Duodenal mucosa (tissue), 2 donors: ENCODE measurements around the gene AP1G2.

Source experiments
- H3K27ac ChIP-seq: one replicate; pipeline ENCODE4 v1.7.0; 2013; ENCODE audit warnings: low read depth, low read length
- H3K27me3 ChIP-seq, 2 donors: one replicate each; pipeline ENCODE4 v1.7.0; 2013; ENCODE audit warnings: low read length in 2 of 2, control low read depth in 1 of 2; ENCODE audit not compliant: insufficient read depth in 2 of 2, control insufficient read depth in 1 of 2
- H3K36me3 ChIP-seq, 2 donors: one replicate each; pipeline ENCODE4 v1.7.0; 2013; ENCODE audit warnings: low read length in 2 of 2, control low read depth in 1 of 2; ENCODE audit not compliant: insufficient read depth in 2 of 2, control insufficient read depth in 1 of 2
- H3K4me1 ChIP-seq, 2 donors: one replicate each; pipeline ENCODE4 v1.7.0; 2013; ENCODE audit warnings: low read length in 2 of 2, control low read depth in 1 of 2; ENCODE audit not compliant: insufficient read depth in 2 of 2, control insufficient read depth in 1 of 2
- H3K4me3 ChIP-seq, 2 donors: one replicate each; pipeline ENCODE4 v1.7.0; 2013; ENCODE audit warnings: low read length in 2 of 2, low read depth in 1 of 2
- H3K9ac ChIP-seq, 2 donors: one replicate each; pipeline ENCODE4 v1.7.0; 2013; ENCODE audit warnings: low read length in 2 of 2, low read depth in 1 of 2
- H3K9me3 ChIP-seq, 2 donors: one replicate each; pipeline ENCODE4 v1.7.0; 2013; ENCODE audit warnings: low read length in 2 of 2, control low read depth in 1 of 2; ENCODE audit not compliant: control insufficient read depth in 1 of 2

The AP1G2 gene

GRCh38 chr14:23529016-23529415 lies 38.6 kb downstream of the AP1G2 start:
- no peaks in the 10 kb centered on the region for H3K36me3 ChIP-seq

GRCh38 chr14:23528555-23528954 lies 39.0 kb downstream of the AP1G2 start:
- no peaks in the 10 kb centered on the region for H3K9me3 ChIP-seq
- H3K27me3 ChIP-seq, result no peaks in the 10 kb centered on the region
- H3K9ac ChIP-seq, result no peak overlapping the region
- H3K4me1 ChIP-seq, result peaks cover 6 to 7% of the 10 kb centered on the region in 2 donors
- H3K4me3 ChIP-seq, result no peak overlapping the region
- no peaks in the 10 kb centered on the region for H3K36me3 ChIP-seq
- no peak overlapping the region for H3K27ac ChIP-seq

More at GRCh38 chr14:23529016-23529415, 38.6 kb downstream of the AP1G2 start:
- H3K9me3 ChIP-seq, result no peaks in the 10 kb centered on the region
- no peak overlapping the region for H3K27ac ChIP-seq
- H3K9ac ChIP-seq, result no peak overlapping the region
- H3K27me3 ChIP-seq, result no peaks in the 10 kb centered on the region
- H3K4me3 ChIP-seq, result no peak overlapping the region
- peaks cover 6 to 7% of the 10 kb centered on the region in 2 donors for H3K4me1 ChIP-seq

- H3K27ac ChIP-seq, result no peak overlapping the region
- no peaks in the 10 kb centered on the region for H3K36me3 ChIP-seq
Observed at GRCh38 chr14:23525611-23526010, 42.0 kb downstream of the AP1G2 start.

GRCh38 chr14:23524954-23525353 lies 42.6 kb downstream of the AP1G2 start:
- H3K9ac ChIP-seq, result no peak overlapping the region
- H3K4me1 ChIP-seq, result no peaks in the 10 kb centered on the region
- no peaks in the 10 kb centered on the region for H3K36me3 ChIP-seq
- H3K9me3 ChIP-seq, result no peaks in the 10 kb centered on the region
- no peaks in the 10 kb centered on the region for H3K27me3 ChIP-seq
- no peak overlapping the region for H3K4me3 ChIP-seq
- no peak overlapping the region for H3K27ac ChIP-seq

More at GRCh38 chr14:23525611-23526010, 42.0 kb downstream of the AP1G2 start:
- Histone ChIP-seq H3K9ac (no peak overlapping the region), H3K4me3 (no peak overlapping the region), H3K27me3 (no peaks in the 10 kb centered on the region), H3K4me1 (peaks cover 0 to 2% of the 10 kb centered on the region in 2 donors), H3K9me3 (no peaks in the 10 kb centered on the region)

- no peak overlapping the region for H3K27ac ChIP-seq
- no peak overlapping the region for H3K9ac ChIP-seq
- no peaks in the 10 kb centered on the region for H3K4me1 ChIP-seq
- H3K27me3 ChIP-seq, result no peaks in the 10 kb centered on the region
- no peaks in the 10 kb centered on the region for H3K9me3 ChIP-seq
- H3K4me3 ChIP-seq, result no peak overlapping the region
- no peaks in the 10 kb centered on the region for H3K36me3 ChIP-seq
Observed at GRCh38 chr14:23523229-23524016, 44.2 kb downstream of the AP1G2 start.

DNA sequence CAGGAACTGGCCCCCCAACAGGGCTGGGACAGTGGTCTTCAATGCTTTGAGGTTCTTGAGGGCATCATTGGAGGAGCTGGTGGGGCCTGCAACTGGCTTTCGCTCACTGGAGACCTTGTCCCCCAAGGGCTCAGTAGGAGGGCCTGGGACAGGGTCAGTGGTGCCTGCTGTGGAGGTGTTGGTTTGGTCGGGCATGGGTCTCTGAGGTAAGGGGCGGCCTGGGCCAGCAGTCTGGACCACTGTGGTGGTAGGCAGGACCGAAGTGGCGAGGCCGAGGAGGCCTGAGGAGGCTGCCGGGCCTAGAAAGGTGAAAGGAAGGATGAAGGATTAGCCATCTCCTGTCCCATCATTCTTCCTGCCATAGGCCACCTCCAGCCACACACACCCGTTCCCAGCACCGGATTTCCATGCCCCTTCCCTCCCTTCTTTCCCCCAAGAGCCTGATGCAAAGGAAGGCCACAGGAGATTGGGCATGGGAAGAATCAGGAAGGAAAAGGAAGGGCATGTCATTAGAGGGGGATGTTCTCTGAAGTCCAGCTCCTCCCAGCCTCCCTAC lies 44.9 kb downstream of the AP1G2 start:
- Histone ChIP-seq H3K27ac (no peak overlapping the region), H3K9ac (no peak overlapping the region), H3K4me3 (no peak overlapping the region), H3K9me3 (no peaks in the 10 kb centered on the region), H3K36me3 (no peaks in the 10 kb centered on the region), H3K4me1 (no peaks in the 10 kb centered on the region), H3K27me3 (no peaks in the 10 kb centered on the region)

- no peak overlapping the region for H3K4me3 ChIP-seq
- H3K27me3 ChIP-seq, result no peaks in the 10 kb centered on the region
- H3K9me3 ChIP-seq, result no peaks in the 10 kb centered on the region
- H3K9ac ChIP-seq, result no peak overlapping the region
- H3K36me3 ChIP-seq, result no peaks in the 10 kb centered on the region
- no peaks in the 10 kb centered on the region for H3K4me1 ChIP-seq
- no peak overlapping the region for H3K27ac ChIP-seq
Observed at GRCh38 chr14:23521785-23522640, 45.6 kb downstream of the AP1G2 start.

DNA sequence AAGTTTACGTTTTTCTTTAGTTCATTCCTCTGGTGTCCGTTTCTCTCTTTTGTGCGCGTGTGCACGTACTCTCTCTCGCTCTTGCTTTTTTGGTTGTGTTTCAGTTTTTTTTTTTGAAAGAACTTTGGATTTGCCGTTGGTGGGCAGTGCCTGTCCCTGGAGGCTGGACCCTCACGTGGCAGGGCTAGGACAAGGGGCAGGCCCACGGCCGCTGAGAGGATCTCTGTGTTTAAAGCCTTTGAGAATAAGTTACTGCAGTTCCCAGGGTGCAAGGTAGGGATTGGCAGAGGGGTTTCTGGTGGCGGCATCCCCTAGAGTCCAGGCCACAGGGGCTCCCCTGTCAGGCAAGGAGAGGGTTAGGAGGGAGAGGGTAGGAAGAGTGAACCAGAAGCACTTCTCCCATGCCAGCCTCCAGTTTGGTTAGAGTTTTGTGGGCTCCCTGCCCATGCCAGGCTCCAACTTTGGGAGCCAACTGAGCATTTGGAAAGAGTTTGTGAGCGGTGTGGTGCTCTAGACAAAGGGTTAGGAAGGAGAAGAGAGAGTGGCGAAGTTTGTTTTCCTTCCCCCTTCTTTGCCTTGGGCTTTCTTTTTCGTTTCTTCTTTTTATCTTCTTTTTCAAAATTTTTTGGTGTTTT lies 46.6 kb downstream of the AP1G2 start:
- Histone ChIP-seq H3K27me3 (no peaks in the 10 kb centered on the region), H3K27ac (no peak overlapping the region), H3K36me3 (no peaks in the 10 kb centered on the region), H3K4me1 (no peaks in the 10 kb centered on the region), H3K9me3 (no peaks in the 10 kb centered on the region), H3K9ac (no peak overlapping the region), H3K4me3 (no peak overlapping the region)

DNA sequence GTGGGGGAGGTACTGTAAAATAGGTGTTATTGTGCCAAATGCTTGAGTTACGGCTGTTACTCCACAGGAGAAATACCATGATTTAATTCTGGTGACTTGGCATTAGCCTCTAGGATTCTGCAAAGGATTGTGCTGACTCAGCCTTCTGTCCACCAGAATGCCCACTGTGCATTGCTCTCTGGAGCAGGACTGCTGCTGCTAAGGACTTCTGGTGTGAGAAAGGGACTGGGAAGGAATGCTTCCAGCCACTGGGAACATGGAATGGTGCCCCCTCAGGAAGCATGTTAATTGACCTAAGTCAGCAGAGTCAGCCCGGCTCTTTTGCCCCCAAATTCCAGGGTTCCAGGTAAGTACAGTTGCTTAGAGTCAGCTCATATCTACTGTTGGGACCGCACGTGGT lies 48.9 kb downstream of the AP1G2 start:
- H3K9ac ChIP-seq, result no peak overlapping the region
- no peaks in the 10 kb centered on the region for H3K27me3 ChIP-seq
- no peaks in the 10 kb centered on the region for H3K9me3 ChIP-seq
- no peaks in the 10 kb centered on the region for H3K4me1 ChIP-seq
- no peak overlapping the region for H3K27ac ChIP-seq
- H3K4me3 ChIP-seq, result no peak overlapping the region
- no peaks in the 10 kb centered on the region for H3K36me3 ChIP-seq
